Left renal cortex interstitium (tissue), 4 donors: ENCODE results near the gene CASP8. TPM values are rescaled to one million over a fixed set of nuclear protein-coding genes. Genes with fewer than 3 reads are reported as not detected.
"Not testable (repeated sequence)": the region's sequence is repeated elsewhere in the genome, so short reads cannot be mapped to it uniquely, and the experiment has no call there.

Experiments
- DNase-seq, 4 donors: peaks; one replicate each; pipeline ENCODE4 v3.0.0-alpha.2; 2013; ENCODE audit warnings: low read depth in 4 of 4, low spot score in 2 of 4, missing footprints in 1 of 4
- polyA plus RNA-seq, 4 donors: library from polyadenylated mRNA; unstranded; fragments of 120-200 nt; gene quantifications; one replicate each; pipeline ENCODE4 v1.2.1, GENCODE V29; 2013; ENCODE audit not compliant: insufficient read length in 4 of 4

Gene CASP8
- polyA plus RNA-seq, 4 donors: 11.2 to 21.0 (median 12.6) TPM

- DNase-seq: no peak
Measured at GRCh38 chr2:201266629-201267028, 6.3 kb downstream of the CASP8 start.

- DNase-seq: no peak
Measured at GRCh38 chr2:201267278-201268030, 7.1 kb downstream of the CASP8 start.

GRCh38 chr2:201269764-201270163 lies 9.4 kb downstream of the CASP8 start:
- DNase-seq: no peak

- no peak for DNase-seq
Measured at GRCh38 chr2:201270293-201271001, 10.1 kb downstream of the CASP8 start.

- DNase-seq: no peak
Measured at GRCh38 chr2:201271917-201272316, 11.6 kb downstream of the CASP8 start.

GRCh38 chr2:201273330-201273983 lies 13.1 kb downstream of the CASP8 start:
- no peak for DNase-seq

- DNase-seq: no peak
Measured at GRCh38 chr2:201275069-201275468, 14.7 kb downstream of the CASP8 start.

GRCh38 chr2:201275990-201276389 lies 15.7 kb downstream of the CASP8 start:
- DNase-seq: no peak

- no peak for DNase-seq
Measured at GRCh38 chr2:201276511-201276910, 16.2 kb downstream of the CASP8 start.

- DNase-seq: no peak
Measured at GRCh38 chr2:201279079-201279478, 18.7 kb downstream of the CASP8 start.

GRCh38 chr2:201280191-201281040 lies 20.1 kb downstream of the CASP8 start:
- no peak for DNase-seq

GRCh38 chr2:201285499-201285898 lies 25.2 kb downstream of the CASP8 start:
- no peak for DNase-seq

GRCh38 chr2:201290457-201291148 lies 30.3 kb downstream of the CASP8 start:
- DNase-seq: not testable (repeated sequence)

- DNase-seq: no peak
Measured at GRCh38 chr2:201298462-201299052, 38.2 kb downstream of the CASP8 start.

GRCh38 chr2:201299929-201300328 lies 39.6 kb downstream of the CASP8 start:
- DNase-seq: not testable (repeated sequence)

- no peak for DNase-seq
Measured at GRCh38 chr2:201307876-201308275, 47.5 kb downstream of the CASP8 start.

- no peak for DNase-seq
Measured at GRCh38 chr2:201308914-201309313, 48.6 kb downstream of the CASP8 start.

- no peak for DNase-seq
Measured at GRCh38 chr2:201313362-201313761, 53.0 kb downstream of the CASP8 start.

- DNase-seq: no peak
Measured at GRCh38 chr2:201319511-201319910, 59.2 kb downstream of the CASP8 start.

- no peak for DNase-seq
Measured at GRCh38 chr2:201320257-201320656, 59.9 kb downstream of the CASP8 start.
